ENCODE measurements around the gene JAKMIP1. TPM values are rescaled to one million over a fixed set of nuclear protein-coding genes. Genes with fewer than 3 reads are reported as not detected.

JAKMIP1 gene
- total RNA-seq, 1 experiment from 2014 or later = not detected

- H4K20me1 ChIP-seq (ENCODE audit: insufficient read depth) = no peaks in the 10 kb centered on the region
- no peak overlapping the region for H3K4me3 ChIP-seq
- no peak overlapping the region for H3K27ac ChIP-seq
- no peak for TF ChIP-seq EZH2 (IDR thresholded peaks at IDR 0.05; ENCODE audit: low read depth)
- TF ChIP-seq CTCF (conservative IDR thresholded peaks at IDR 0.05) = no peak
- H3K9me3 ChIP-seq (ENCODE audit: insufficient read depth, low read depth) = no peaks in the 10 kb centered on the region
- H2AFZ ChIP-seq = no peak overlapping the region
- POLR2A ChIA-PET (ENCODE audit: unreplicated experiment) = no interaction called here
- intact Hi-C loops (cut with micrococcal nuclease; ENCODE audit: unreplicated experiment) = no loop called here
- peaks cover 25% of the 10 kb centered on the region for H3K27me3 ChIP-seq (ENCODE audit: insufficient read depth, low read depth)
- no peaks in the 10 kb centered on the region for H3F3A ChIP-seq (ENCODE audit: insufficient read depth, low read depth)
- H3K79me2 ChIP-seq (ENCODE audit: low read depth) = no peaks in the 10 kb centered on the region
- H3K9me2 ChIP-seq (ENCODE audit: insufficient read depth) = no peaks in the 10 kb centered on the region
- CTCF ChIA-PET = no interaction called here
- no TSS peak for BruUV-seq (replicated peaks)
- H3K36me3 ChIP-seq (ENCODE audit: low read depth) = no peaks in the 10 kb centered on the region
- H3K4me2 ChIP-seq = no peak overlapping the region
- H3K4me1 ChIP-seq (replicated peaks; ENCODE audit: insufficient read depth) = no peaks in the 10 kb centered on the region
- DNase-seq = peak in 1 of 2 experiments; percentile 24
Measured at GRCh38 chr4:5979981-5980380, 220.4 kb downstream of the JAKMIP1 start.

- no TSS peak for BruUV-seq (replicated peaks)
Measured at GRCh38 chr4:5976921-5977320, 223.4 kb downstream of the JAKMIP1 start.

GRCh38 chr4:5976431-5976830, 223.9 kb downstream of the JAKMIP1 start:
- Histone ChIP-seq H4K20me1 (ENCODE audit: insufficient read depth) (no peaks in the 10 kb centered on the region), H3K4me2 (no peak overlapping the region), H3K4me3 (no peak overlapping the region), H2AFZ (no peak overlapping the region), H3K9me2 (ENCODE audit: insufficient read depth) (no peaks in the 10 kb centered on the region), H3K27me3 (ENCODE audit: insufficient read depth, low read depth) (peaks cover 38% of the 10 kb centered on the region), H3K36me3 (ENCODE audit: low read depth) (no peaks in the 10 kb centered on the region), H3K9me3 (ENCODE audit: insufficient read depth, low read depth) (no peaks in the 10 kb centered on the region), H3K4me1 (replicated peaks; ENCODE audit: insufficient read depth) (no peaks in the 10 kb centered on the region), H3K27ac (no peak overlapping the region), H3K79me2 (ENCODE audit: low read depth) (no peaks in the 10 kb centered on the region), H3F3A (ENCODE audit: insufficient read depth, low read depth) (no peaks in the 10 kb centered on the region)
- DNase-seq = no peak
- BruUV-seq (replicated peaks) = no TSS peak
- intact Hi-C loops (cut with micrococcal nuclease; ENCODE audit: unreplicated experiment) = no loop called here
- ChIA-PET CTCF (interaction anchor here (0.5 kb wide), 1 partner anchor 979 kb away, joined by 3 read pairs; no protein-coding TSS in a partner anchor), POLR2A (ENCODE audit: unreplicated experiment) (no interaction called here)
- TF ChIP-seq CTCF (conservative IDR thresholded peaks at IDR 0.05) = no peak
- no peak for TF ChIP-seq EZH2 (IDR thresholded peaks at IDR 0.05; ENCODE audit: low read depth)

More at GRCh38 chr4:5976921-5977320, 223.4 kb downstream of the JAKMIP1 start:
- no peak for DNase-seq
- intact Hi-C loops (cut with micrococcal nuclease; ENCODE audit: unreplicated experiment) = no loop called here
- H4K20me1 ChIP-seq (ENCODE audit: insufficient read depth) = no peaks in the 10 kb centered on the region
- H2AFZ ChIP-seq = no peak overlapping the region
- POLR2A ChIA-PET (ENCODE audit: unreplicated experiment) = no interaction called here
- no peak overlapping the region for H3K4me3 ChIP-seq
- no peak overlapping the region for H3K27ac ChIP-seq
- H3K4me1 ChIP-seq (replicated peaks; ENCODE audit: insufficient read depth) = no peaks in the 10 kb centered on the region
- H3K9me3 ChIP-seq (ENCODE audit: insufficient read depth, low read depth) = no peaks in the 10 kb centered on the region
- peaks cover 34% of the 10 kb centered on the region for H3K27me3 ChIP-seq (ENCODE audit: insufficient read depth, low read depth)
- H3K79me2 ChIP-seq (ENCODE audit: low read depth) = no peaks in the 10 kb centered on the region
- H3K9me2 ChIP-seq (ENCODE audit: insufficient read depth) = no peaks in the 10 kb centered on the region
- H3F3A ChIP-seq (ENCODE audit: insufficient read depth, low read depth) = no peaks in the 10 kb centered on the region
- TF ChIP-seq CTCF (conservative IDR thresholded peaks at IDR 0.05) (no peak), EZH2 (IDR thresholded peaks at IDR 0.05; ENCODE audit: low read depth) (no peak)
- no peaks in the 10 kb centered on the region for H3K36me3 ChIP-seq (ENCODE audit: low read depth)
- CTCF ChIA-PET = interaction anchor here (0.5 kb wide), 1 partner anchor 980 kb away, joined by 3 read pairs; no protein-coding TSS in a partner anchor
- H3K4me2 ChIP-seq = no peak overlapping the region

Other genes starting within 250 kb of the JAKMIP1 start
- gene C4orf50, start 182.1 kb downstream of the JAKMIP1 start, total RNA-seq (2021) = not detected in 2 replicates
- gene WFS1, start 69.3 kb upstream of the JAKMIP1 start, total RNA-seq (2021) = 53.7 and 57.1 TPM in 2 replicates

Measured in PC-9 (cell line).